ENCODE results near the gene SFXN5. TPM values are rescaled to one million over a fixed set of nuclear protein-coding genes. Genes with fewer than 3 reads are reported as not detected.

The SFXN5 gene
- total and polyA plus RNA-seq, 2 of the 4 experiments (the other 2 are of a cell fraction) = 8.6 to 17.0 TPM

DNA sequence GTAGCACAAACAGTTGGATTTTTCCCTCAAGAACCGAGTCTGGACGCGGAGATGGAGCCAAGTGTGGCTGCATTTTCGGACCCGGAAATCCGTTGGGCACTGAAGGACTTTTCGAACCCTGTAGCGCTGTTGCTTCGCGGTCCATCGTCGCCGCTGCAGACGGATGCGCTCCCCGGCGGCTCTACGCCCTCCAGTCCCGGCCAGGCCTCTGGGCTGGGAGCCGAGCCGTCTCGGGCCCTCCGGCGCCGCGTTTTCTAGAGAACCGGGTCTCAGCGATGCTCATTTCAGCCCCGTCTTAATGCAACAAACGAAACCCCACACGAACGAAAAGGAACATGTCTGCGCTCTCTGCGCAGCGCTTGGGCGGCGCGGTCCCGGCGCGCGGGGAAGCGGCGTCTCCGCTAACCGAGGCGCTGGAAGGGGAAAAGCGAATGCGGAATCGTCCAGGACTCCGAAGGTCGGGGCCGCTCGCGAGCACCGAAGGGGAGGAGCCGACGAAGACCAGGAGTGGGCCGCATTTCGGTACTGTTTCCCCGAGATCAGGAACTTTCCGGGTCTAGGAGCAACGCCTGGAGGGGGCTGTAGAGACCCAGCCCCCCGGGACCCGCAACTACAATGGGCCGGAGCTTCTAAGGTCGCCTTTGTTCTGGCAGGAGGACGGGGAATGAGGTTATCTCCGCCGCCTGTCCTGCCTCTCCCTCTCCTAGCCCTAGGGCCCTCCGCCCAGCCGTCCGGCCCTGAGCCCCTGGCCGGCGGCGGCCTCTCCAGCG, 151.0 kb downstream of the SFXN5 start (continued):
- no peak for TF ChIP-seq RAD21 (IDR thresholded peaks at IDR 0.05; ENCODE audit: low read length)

DNA sequence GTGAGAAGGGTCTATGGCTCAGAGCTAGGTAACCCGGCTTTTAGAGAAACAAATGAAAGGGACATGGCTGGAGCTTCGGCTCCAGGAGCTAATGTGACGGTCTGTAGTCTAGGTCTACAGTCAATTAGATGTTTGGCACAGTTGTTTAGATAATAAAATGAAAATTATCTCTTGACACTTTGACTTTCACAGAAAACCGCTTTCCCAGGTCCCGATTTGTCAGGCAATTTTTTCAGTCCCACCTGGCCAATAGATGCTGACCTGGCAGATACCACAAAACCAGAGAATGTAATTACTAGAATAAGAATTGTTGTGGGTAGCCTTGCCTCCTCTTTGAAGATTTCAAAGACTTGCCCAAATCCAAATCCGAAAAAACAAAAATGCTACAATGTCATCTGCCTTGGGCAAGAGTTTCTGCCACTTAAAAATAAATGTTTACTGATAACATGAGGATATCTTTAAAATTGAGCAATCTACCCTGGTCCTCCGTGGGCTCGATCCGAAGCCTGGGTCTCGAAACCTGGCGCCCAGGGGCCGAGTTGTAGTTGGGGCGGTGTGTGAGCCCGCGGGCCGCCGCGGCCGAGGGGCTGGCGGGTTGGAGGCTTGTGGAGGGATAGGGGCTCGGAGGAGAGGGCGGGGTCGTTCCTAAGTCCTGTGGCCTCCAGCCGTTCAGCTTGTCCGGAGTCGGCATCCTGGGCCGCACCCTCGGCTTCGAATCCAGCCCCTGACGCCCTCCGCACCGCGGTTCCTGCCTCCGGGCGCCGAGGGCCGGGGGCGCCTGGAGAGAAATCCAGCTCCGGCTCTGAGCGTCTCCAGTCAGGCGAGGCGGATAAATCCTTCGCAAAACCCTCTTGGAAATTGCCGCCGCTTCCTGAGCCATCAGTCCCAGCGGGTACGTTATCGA, 151.8 kb downstream of the SFXN5 start:
- 2% methylated on average over 28 of the region's 48 CpGs; no CpG with 5 or more reads in 1 of the 2 experiments for WGBS, 2 experiments (ENCODE audit: extremely low coverage in 2 of 2, insufficient read length in 1 of 2)
- no peaks in the 10 kb centered on the region for H3K36me3 ChIP-seq (ENCODE audit: control insufficient read depth, insufficient read depth, low read length)
- H3K4me2 ChIP-seq (ENCODE audit: low read depth, low read length) = peak overlapping the region; percentile 59
- no peak overlapping the region for H2BK15ac ChIP-seq (ENCODE audit: low read depth, low read length)
- H2AK5ac ChIP-seq (ENCODE audit: low read depth, low read length) = no peak overlapping the region
- no peak overlapping the region for H4K91ac ChIP-seq (ENCODE audit: insufficient read depth, low read depth, low read length)
- H3K27ac ChIP-seq (ENCODE audit: insufficient read depth, low read length) = no peak overlapping the region
- peaks cover 32% of the 10 kb centered on the region for H3K9me3 ChIP-seq (ENCODE audit: control insufficient read depth, insufficient read depth, low read length)
- no peak overlapping the region for H2BK120ac ChIP-seq (ENCODE audit: low read depth, low read length)
- intact Hi-C loops (cut with micrococcal nuclease) (no loop called here), dilution Hi-C loops (cut with HindIII; ENCODE audit: low sequenced_read_pairs, unreplicated experiment) (no loop called here), in situ Hi-C loops (cut with MboI; ENCODE audit: low sequenced_read_pairs) (no loop called here)
- no peak overlapping the region for H4K5ac ChIP-seq (ENCODE audit: low read depth, low read length)
- no peak overlapping the region for H3K14ac ChIP-seq (replicated peaks; ENCODE audit: low read depth, low read length)
- DNase-seq (no peak), ATAC-seq (ENCODE audit: low read depth) (no peak; the same call in 1 of the 2 replicates)
- no peak overlapping the region for H2BK20ac ChIP-seq (ENCODE audit: low read depth, low read length)
- no peak overlapping the region for H2AK9ac ChIP-seq (replicated peaks; ENCODE audit: low read depth, low read length, poor library complexity)
- H3K27me3 ChIP-seq (ENCODE audit: control insufficient read depth, insufficient read depth, low read length) = peaks cover 99% of the 10 kb centered on the region
- no peak overlapping the region for H3K4me3 ChIP-seq (ENCODE audit: insufficient read depth, low read depth, low read length)
- peaks cover 43% of the 10 kb centered on the region for H4K20me1 ChIP-seq (ENCODE audit: insufficient read depth, low read length)
- no peak overlapping the region for H4K8ac ChIP-seq (ENCODE audit: low read depth in 2 of 2, low read length in 2 of 2)
- H3K79me1 ChIP-seq (ENCODE audit: low read depth in 1 of 2, low read length in 2 of 2) = no peaks in the 10 kb centered on the region
- BruUV-seq (replicated peaks) = no TSS peak
- H2AFZ ChIP-seq (replicated peaks; ENCODE audit: low read length, poor library complexity) = no peak overlapping the region
- H3K9me1 ChIP-seq (ENCODE audit: insufficient read depth, low read length) = no peaks in the 10 kb centered on the region
- H3K23ac ChIP-seq (ENCODE audit: low read depth, low read length) = no peak overlapping the region; the same call in none of the 2 replicates
- peaks cover 2% of the 10 kb centered on the region; the same call in 1 of the 2 replicates for H3K4me1 ChIP-seq (ENCODE audit: control insufficient read depth, insufficient read depth, low read length)
- H3K18ac ChIP-seq (ENCODE audit: low read depth, low read length) = no peak overlapping the region
- no peak overlapping the region for H3K9ac ChIP-seq (ENCODE audit: low read depth, low read length)
- no peak overlapping the region for H3K4ac ChIP-seq (ENCODE audit: low read depth, low read length)
- TF ChIP-seq MAFK (IDR thresholded peaks at IDR 0.05; ENCODE audit: low read depth, low read length) (peak; percentile 52), NFE2L2 (IDR thresholded peaks at IDR 0.05; ENCODE audit: low read depth, low read length) (no peak), CHD1 (IDR thresholded peaks at IDR 0.05; ENCODE audit: low read depth, low read length) (no peak)
- TF ChIP-seq, protein P1, sequence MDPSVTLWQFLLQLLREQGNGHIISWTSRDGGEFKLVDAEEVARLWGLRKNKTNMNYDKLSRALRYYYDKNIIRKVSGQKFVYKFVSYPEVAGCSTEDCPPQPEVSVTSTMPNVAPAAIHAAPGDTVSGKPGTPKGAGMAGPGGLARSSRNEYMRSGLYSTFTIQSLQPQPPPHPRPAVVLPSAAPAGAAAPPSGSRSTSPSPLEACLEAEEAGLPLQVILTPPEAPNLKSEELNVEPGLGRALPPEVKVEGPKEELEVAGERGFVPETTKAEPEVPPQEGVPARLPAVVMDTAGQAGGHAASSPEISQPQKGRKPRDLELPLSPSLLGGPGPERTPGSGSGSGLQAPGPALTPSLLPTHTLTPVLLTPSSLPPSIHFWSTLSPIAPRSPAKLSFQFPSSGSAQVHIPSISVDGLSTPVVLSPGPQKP (IDR thresholded peaks at IDR 0.05; ENCODE audit: borderline replicate concordance, low read depth, low read length) = no peak
- H2BK5ac ChIP-seq (ENCODE audit: low read depth, low read length, poor library complexity, severe bottlenecking) = no peak overlapping the region
- CTCF ChIA-PET = interaction anchor here (0.6 kb wide), 1 partner anchor 50 kb away, joined by 3 read pairs; no protein-coding TSS in a partner anchor
- H3K56ac ChIP-seq (ENCODE audit: extremely low read depth, insufficient read depth, low read length) = no peak overlapping the region
- POLR2A ChIA-PET (ENCODE audit: unreplicated experiment) = no interaction called here

Data from IMR-90 (cell line).